MV-4-11 (cell line): ENCODE measurements around the gene TADA2A.
"Not testable (repeated sequence)": the region's sequence is repeated elsewhere in the genome, so short reads cannot be mapped to it uniquely, and the experiment has no call there.

Source experiments
- DNase-seq: peaks from one replicate; lab custom pipeline; 2025; lab: John Stamatoyannopoulos, UW

TADA2A gene

DNA sequence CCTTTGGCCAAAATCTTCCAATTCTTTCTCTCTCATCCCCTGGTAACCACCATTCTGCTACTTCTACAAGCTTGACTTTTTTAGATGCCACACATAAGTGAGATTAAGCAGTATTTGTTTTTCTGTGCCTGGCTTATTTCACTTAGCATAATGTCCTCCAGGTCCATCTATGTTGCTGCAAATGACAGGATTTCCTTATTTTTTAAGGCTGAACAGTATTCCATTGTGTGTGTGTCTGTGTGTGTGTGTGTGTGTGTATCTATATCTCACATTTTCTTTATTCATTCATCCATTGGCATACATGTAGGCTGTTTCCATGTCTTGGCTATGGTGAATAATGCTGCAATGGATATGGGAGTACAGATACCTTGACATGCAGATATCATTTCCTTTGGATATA is 6.2 kb upstream of the TADA2A start:
- DNase-seq, result no peak

DNA sequence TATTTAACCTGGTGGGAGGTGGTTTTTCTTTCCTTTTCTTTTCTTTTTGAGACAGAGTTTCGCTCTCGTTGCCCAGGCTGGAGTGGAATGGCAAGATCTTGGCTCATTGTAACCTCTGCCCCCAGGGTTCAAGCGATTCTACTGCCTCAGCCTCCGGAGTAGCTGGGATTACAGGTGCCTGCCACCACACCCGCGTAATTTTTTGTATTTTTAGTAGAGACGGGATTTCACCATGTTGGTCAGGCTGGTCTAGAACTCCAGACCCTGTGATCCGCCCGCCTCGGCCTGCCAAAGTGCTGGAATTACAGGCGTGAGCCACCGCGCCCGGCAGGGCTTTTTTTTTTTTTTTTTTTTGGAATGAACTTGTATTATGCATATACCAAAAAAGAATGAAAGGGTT is 1.2 kb upstream of the TADA2A start:
- not testable (repeated sequence) for DNase-seq

DNA sequence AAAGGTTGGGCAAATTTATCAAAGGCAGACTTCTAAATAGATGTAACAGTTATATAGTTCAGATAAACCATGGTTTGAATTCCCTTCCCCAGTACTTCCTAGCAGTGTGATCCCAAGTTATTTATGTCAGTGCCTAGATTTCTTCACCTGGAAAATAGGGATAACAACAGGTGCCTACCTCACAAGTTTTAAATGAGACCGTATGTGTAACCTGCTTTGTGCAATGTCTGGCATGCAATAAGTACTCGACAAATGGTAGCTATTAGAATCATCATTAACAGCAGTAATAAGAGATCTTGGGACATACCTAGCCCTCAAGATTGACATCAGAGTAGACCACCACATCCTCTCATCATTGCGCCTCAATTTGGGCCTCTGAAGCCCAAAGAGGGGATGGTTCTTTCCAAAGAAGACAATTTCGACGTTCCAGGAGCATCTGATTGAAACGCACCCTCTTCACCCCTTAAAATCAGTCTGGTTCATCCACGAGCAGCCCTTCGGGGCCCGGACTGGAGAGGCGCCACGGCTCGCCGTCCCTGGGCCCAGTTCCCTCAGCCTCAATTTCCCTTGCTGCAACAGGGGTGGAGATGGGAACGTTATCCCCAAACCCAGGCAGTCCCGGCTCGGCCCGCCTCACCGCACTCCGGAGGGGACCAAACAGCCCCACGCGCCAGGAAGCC is 591 bp upstream of the TADA2A start:
- DNase-seq, result no peak

DNA sequence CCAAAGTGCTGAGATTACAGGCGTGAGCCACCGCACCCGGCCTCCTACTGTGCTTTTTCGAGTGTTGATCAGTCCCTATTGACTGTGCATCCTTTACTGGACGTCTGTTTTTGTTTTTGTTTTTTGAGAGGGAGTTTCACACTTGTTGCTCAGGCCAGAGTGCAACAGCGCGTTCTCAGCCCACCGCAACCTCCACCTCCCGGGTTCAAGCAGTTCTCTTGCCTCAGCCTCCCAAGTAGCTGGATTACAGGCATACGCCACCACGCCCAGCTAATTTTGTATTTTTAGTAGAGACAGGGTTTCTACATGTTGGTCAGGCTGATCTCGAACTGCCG is 1.4 kb downstream of the TADA2A start:
- DNase-seq, result not testable (repeated sequence)

DNA sequence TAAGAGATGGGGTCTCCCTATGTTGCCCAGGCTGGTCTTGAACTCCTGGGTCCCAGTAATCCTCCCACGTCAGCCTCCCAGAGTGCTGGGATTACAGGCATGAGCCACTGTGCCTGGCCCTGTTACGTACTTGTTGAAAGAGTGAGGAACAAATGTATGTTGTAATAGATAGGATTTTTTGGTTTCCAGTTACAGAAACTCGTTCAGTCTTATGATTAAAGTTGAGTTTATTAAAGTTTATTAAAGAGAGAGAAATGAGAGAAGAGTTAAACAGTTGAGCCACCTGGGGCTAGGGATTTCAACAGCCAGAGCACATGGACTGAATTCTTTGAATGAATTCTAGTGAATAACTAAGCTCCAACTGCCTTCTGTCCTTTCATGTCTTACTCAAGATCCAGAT is 3.7 kb downstream of the TADA2A start:
- DNase-seq, result no peak

DNA sequence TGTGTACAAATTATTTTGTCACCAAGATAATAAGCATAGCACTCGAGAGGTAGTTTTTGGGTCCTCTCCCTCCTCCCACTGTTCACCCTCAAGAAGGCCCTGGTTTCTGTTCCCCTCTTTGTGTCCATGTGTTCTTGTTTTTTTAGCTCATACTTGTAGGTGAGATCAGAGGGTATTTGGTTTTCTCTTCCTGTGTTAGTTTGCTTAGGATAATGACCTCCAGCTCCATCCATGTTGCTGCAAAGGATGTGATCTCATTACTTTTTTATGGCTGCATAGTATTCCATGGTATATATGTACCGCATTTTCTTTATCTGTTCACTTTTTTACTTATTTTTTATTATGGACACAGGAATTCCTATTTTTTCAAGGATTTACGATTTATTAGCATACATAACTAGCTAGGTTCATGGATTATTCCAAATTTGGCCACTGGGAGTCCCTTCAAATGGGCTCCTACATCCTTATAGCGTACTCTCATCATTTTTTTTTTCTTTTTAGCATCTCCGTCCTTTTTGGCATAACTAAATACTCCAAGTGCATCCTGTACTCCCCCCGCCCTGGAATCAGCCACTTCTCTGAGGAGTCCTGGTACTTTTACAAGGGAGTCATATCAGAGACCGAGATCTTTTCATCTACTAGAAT is 7.3 kb downstream of the TADA2A start:
- DNase-seq, result peak; percentile 26

DNA sequence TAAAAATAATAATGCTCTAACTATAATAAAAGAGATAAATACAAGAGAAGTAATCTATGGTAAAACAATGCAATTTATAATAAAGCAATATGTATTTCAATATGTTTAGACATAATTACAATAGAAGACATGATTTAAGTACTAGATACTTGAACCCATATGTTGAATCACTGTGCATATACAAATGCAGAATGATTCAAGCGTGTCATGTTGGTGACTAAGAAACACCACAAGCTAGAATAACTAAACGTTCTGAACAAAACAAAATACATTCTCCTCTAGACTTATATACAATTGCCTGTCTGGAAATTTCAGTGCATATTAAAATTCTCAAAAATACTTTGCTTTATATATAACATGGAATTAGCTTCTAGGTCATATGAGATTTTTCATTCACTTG is 11.2 kb downstream of the TADA2A start:
- no peak for DNase-seq

DNA sequence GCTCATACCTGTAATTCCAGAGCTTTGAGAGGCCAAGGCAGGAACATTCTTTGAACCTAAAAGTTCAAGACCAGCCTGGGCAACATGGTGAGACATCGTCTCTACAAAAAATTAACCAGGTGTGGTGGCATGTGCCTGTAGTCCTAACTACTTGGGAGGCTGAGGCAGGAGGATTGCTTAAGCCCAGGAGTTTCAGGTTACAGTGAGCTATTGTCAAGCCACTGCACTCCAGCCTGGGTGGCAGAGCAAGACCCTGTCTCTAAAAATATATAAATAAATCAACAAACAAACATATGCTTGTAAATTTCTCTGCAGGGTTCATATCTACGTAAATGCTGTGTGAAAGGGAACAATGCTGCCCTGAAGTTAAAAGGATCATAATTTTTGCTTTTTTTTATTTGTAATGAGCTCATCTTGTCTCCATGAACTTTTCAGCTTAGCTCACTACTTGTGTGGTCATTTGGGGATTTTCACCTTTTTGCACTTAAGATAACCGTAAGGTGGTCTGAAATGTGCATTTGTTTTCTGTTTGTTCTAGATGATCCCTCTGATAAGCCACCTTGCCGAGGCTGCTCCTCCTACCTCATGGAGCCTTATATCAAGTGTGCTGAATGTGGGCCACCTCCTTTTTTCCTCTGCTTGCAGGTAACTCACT is 16.4 kb downstream of the TADA2A start:
- no peak for DNase-seq

DNA sequence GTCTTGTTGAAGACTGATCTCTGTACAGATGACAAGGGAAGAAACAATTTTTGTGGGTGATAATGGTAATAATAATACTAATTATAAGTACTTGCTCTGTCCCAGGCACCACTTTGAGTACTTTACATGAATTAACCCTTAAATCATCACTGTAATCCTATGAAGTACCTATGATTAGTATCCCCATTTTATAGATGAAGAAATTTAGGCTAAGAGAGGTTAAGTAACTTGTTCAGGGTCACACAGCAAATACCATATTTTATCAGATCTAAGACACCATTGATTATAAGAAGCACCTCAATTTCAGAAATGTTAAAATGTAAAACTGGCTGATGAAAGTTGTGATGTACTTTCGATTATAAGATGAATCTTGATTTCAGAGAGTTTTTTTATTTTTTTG is 18.6 kb downstream of the TADA2A start:
- DNase-seq, result no peak

DNA sequence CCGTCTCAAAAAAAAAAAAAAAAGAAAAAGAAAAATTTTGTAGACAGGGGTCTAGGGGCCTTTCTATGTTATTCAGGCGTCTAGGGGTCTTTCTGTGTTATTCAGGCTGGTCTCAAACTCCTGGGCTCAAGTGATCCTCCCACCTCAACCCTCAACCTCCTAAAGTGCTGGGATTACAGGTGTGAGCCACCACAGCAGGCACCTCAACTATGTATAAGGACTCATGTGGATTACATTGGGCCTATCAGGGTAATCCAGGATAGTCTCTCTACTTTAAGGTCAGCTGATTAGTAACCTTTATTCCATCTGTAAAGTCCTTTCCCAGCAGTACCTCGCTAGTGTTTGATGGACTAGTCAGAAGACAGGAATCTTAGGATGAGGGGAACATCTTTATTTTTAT is 22.4 kb downstream of the TADA2A start:
- DNase-seq, result no peak

DNA sequence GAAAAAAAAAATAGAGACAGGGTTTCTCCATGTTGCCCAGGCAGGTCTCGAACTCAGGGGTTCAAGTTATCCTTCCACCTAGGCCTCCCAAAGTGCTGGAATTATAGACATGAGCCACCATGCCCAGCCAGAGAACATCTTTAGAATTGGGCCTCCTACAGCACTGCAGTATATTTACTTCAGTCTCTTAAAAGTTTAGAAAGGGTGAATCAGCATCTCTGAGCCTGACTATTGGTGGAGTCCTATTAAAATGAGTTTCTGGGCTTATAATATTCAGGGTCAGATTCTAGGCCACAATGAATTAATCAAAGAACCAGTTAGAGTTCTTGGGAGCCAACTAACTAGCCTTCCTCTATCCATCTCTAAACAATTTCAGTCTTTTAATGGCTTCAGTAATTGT is 22.8 kb downstream of the TADA2A start:
- no peak for DNase-seq

DNA sequence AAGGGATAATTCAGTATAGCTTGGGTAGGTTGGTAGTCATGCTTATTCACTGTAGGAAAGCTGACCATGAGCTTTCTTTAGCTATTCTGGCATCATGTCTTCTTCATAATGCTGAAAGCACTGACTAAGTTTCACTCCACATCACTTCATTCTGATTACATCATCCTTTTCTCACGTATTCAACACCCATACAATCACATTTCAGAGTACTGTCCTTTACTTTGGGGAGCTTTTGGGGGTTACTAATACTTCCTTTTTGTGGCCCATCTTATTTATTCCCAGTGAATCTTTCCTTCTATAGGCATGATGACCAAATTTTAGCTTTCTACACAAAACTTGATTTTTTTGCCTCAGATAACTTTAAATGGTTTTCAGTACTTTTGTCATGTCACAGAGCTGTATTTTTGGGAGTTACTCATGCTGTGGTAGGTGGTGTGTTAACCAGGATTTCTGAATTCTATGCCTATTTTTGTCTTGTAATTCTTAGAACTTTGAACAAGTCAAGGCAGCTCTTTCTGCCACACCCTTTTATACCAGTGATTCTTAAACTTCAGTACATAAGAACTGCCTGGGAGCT is 23.5 kb downstream of the TADA2A start:
- DNase-seq, result peak; percentile 49

DNA sequence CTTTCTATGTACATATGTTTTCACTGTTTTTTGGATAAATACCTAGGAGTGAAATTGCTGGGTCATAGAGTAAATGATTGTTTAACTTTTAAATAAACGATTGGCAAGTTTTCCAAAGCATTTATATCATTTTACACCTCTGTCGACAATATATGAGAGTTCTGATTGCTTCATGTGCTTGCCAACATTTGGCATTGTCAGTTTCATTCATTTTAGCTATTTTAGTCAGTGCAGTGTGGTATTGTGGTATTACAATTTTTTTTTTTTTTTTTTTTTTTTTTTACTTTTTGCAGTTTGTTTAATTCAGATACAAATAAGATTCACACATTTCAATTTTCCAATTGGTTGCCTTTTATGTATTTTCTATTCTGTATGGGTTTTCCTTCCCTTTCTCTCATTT is 26.0 kb downstream of the TADA2A start:
- DNase-seq, result no peak

DNA sequence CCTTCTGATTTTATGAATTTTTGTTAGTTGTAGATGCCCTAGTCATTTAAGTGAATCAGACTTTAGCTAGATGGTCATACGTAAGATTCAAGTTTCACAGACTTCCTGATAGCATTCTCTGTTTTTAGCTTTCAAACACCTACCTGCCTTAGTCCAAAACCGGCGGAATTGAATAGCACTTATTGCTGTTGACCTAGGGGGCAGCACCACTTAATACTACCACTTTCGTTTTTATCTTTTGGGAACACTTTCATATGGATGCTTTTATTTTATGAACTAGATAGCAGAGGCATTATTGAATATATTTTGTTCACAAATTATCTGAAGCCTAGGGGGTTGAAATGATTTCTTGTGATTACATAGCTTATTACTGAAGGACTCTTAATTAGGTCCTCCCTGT is 31.5 kb downstream of the TADA2A start:
- no peak for DNase-seq

DNA sequence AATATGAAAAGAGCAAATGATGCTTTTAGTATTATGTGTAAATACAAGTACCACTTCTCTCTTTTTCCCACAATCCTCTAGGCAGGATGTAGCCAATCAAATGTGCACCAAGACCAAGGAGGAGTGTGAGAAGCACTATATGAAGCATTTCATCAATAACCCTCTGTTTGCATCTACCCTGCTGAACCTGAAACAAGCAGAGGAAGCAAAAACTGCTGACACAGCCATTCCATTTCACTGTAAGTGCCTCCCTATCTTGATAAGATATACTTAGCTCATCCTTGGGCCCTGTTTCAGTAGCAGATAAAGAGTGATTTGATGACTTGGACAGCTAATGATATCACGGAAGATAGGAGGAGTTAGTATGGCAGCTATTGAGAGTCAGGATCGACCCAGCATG is 33.7 kb downstream of the TADA2A start:
- DNase-seq, result no peak

DNA sequence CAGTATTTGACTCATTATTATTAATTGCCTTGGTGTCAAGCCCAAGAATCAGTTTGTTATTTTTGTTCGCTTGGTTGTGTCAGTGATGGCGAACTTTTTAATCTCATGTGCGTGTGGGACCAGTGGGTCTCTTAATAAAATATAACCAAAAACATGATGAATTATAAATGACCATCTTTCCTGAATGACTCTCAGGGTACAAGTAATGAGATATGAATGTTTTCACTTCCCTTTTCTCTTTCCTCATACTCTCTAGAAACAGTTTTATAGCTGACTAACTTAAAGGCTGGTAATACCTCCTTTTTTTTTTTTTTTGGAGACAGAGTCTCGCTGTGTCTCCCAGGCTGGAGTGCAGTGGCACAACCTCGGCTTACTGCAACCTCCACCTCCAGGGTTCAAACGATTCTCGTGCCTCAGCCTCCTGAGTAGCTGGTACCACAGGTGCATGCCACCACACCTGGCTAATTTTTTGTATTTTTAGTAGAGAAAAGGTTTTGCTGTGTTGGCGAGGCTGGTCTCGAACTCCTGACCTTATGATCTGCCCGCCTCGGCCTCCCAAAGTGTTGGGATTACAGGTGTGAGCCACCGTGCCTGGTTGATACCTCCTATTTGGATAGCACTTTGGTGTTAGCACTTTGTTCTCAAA is 34.8 kb downstream of the TADA2A start:
- peak; percentile 88 for DNase-seq

DNA sequence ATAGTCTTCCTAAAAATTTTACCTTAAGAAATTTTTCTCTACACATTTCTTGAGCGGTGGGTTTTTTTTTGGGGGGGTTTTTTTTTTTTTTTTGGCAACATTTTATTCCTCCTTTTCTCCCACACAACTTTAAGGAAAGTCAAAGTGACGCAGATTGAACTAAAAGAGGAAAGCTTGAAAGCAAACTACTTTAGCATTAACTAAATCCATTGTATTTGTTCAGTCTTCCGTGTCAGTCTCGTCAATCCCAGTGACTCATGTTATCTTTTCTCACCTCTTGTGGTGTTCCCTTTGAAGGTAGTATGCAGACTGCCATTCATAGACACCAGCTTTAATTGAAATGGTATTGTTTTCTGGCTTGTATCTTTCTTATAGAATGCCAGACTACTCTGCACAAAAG is 39.3 kb downstream of the TADA2A start:
- no peak for DNase-seq

DNA sequence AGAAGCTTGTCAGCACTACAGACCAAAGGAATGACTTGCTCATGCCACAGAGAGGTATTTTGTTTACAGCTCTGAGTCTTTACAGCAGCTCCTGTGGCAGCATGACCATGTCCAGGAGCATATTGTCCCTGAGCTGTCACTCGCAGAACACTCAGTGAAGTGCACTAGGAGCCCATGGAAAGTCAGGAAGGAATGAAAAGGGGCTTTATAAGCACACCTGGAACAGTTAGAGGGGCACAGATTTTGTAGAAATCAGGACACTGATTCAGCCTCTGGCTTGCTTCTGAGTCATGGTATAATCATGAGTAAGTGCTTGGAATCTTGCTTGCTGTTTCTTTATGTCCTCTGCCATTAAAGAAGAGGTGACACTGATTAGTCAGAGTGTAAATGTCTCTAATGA is 41.0 kb downstream of the TADA2A start:
- DNase-seq, result no peak

DNA sequence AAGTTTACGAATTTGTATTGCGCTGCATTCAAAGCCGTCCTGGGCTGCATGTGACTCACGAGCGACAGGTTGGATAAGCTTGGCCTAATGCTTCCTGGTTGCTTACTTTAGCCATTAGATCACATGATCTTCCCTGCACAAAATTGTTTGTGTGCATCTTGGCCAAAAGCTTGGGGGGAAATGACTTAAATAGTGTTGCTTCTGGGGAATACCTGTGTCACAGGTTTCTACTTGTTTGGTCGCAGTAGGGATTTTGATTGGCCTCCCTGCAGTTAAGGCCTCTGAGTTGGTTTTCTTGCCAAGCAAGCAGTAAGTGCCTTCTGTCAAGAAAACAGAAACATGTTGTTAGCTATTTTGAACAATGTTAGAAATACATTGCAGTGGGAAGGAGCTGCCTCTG is 43.4 kb downstream of the TADA2A start:
- DNase-seq, result no peak

DNA sequence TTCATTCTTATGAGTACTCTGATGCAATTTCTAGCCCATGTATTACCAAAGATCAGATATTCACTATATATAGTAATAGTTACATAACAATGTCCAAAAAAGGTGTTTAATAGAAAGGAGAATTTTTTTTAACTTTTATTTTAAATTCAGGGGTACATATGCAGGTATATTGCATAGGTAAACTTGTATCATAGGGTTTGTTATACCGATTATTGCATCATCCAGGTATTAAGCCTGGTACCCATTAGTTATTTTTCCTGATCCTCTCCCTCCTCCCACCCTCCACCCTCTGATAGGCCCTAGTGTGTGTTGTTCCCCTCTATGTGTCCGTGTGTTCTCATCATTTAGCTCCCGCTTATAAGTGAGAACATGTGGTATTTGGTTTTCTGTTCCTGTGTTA is 51.1 kb downstream of the TADA2A start:
- DNase-seq, result not testable (repeated sequence)

DNA sequence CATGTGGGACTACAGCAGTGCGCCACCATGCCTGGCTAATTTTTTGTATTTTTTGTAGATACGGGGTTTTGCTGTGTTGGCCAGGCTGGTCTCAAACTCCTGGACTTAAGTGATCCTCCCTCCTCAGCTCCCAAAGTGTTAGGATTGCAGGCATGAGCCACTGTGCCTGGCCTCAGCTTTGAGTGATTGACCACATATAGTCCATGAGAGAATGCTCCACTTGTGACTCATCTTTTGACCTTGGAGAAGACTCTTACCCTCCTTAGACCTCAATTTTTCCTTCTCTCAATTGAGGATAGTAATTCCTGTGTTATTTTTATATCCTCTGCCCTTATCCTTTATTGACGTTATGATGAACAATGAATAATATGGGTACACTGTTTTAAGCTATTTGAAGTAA is 52.1 kb downstream of the TADA2A start:
- no peak for DNase-seq

DNA sequence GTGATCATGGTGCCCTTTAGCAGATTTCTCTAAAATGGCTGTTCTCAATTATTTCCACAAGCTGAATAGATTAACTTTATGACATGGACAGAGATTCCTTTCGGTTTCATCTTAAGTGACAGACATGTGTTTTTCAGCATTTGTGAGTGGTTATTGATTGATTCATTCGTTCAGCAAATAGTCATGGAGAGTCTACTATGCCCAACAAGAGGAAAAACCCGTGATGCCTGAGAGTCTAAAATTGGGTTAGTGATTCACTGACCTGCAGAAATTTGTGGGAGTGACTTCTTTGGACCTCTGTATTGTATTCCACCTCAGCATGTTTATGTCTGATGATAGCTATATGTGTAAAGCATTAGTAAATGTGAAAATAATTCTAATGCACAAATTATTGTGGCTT is 55.0 kb downstream of the TADA2A start:
- no peak for DNase-seq

DNA sequence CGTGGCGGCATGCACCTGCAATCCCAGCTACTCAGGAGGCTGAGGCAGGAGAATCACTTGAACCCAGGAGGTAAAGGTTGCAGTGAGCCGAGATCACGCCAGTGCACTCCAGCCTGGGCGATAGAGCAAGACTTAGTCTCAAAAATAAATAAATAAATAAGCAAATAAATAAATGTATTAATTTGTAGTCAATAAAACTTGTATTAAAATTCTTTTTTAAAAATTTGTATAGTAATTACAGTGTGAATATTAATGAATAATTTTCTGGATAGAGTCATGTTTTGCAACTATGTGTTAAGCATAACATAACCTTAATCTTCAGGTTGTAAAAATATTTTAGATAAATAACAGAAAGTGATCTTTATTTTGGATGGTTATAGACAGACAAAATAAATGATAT is 55.8 kb downstream of the TADA2A start:
- no peak for DNase-seq
